GM13977 (cell line): ENCODE results near the gene YTHDF1.

Experiments used
- DNase-seq: peaks from one replicate; pipeline ENCODE4 v3.0.0; 2012; ENCODE audit warnings: low spot score
- in situ Hi-C: fragments of 300-500 bp; cut with MboI; formaldehyde crosslinking; loops from one replicate; pipeline ENCODE4 v1.12.0; 2022; ENCODE audit warnings: low sequenced_read_pairs, low pct_unique_long_range_greater_than_20kb, mixed read lengths, inconsistent platforms; ENCODE audit not compliant: unreplicated experiment
- TF ChIP-seq, protein P1 (sequence below): IDR thresholded peaks from 2 replicates; pipeline ENCODE4 v1.5.1; 2012; ENCODE audit warnings: mild to moderate bottlenecking, control low read depth; ENCODE audit not compliant: insufficient read depth; ENCODE audit errors: extremely low read depth, missing control alignments

YTHDF1 gene

DNA sequence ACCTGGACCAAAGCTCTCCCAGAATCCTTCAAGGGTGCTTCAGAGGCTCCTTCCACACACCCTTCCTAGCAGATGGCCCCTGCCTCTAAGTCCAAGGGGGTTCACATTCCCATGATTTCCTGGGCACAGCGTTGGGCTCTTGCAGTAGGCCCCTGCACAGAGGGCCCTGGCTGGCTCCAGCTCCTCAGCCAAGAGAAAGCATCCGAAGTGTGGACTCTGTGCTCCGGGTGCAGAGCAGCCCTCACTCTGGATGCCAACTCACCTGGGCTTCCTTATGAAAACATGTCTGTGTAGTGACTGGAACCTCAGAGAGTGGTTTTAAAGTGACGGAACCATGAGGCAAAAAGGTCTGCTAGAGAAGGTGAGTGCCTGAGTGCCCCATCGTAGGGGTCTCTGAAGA, 11.6 kb downstream of the YTHDF1 start:
- TF ChIP-seq, protein P1, sequence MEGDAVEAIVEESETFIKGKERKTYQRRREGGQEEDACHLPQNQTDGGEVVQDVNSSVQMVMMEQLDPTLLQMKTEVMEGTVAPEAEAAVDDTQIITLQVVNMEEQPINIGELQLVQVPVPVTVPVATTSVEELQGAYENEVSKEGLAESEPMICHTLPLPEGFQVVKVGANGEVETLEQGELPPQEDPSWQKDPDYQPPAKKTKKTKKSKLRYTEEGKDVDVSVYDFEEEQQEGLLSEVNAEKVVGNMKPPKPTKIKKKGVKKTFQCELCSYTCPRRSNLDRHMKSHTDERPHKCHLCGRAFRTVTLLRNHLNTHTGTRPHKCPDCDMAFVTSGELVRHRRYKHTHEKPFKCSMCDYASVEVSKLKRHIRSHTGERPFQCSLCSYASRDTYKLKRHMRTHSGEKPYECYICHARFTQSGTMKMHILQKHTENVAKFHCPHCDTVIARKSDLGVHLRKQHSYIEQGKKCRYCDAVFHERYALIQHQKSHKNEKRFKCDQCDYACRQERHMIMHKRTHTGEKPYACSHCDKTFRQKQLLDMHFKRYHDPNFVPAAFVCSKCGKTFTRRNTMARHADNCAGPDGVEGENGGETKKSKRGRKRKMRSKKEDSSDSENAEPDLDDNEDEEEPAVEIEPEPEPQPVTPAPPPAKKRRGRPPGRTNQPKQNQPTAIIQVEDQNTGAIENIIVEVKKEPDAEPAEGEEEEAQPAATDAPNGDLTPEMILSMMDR = no peak
- no peak for DNase-seq
- in situ Hi-C loops = no loop called here

GRCh38 chr20:63202811-63203526, 13.0 kb downstream of the YTHDF1 start:
- no peak for DNase-seq
- in situ Hi-C loops = no loop called here
- TF ChIP-seq, protein P1 = no peak

DNA sequence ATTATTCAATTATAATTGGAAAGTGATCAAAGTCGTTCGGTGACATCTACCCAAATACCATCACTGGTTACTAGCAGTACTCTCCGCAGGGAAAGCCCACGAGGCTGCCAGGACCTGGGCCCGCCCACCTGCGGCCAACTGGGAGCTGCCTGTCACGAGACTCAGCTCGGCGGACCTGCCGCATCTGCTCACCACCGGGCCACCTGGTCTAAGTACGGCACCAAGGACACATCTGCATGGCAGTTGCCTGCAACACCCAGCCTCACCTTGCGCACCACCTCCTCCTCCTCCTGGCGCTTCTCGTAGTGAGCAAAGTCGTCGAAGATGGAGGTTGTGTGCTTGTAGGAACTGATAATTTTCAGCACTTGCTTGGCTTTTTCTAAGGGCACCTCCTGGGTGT, 13.9 kb downstream of the YTHDF1 start:
- TF ChIP-seq, protein P1 = no peak
- no peak for DNase-seq
- in situ Hi-C loops = no loop called here

DNA sequence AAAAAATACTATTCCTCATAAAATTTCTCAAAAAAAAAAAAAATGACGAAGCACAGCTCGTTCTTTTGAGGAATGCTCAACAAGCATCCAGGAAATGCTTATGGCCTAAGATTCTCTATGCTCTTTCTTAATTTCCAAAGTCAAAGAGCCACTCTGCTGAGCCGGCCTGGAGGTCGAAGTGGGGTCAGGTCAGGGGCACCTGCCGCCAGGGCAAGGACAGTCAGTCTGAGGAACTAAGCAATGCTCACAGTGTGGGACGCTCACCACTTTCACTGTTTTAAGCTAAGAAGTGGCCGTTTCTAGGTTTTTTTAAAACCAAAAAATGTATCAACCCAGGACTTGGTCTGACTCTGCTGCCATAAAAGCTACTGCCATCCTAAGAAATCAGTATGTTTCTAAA, 17.3 kb downstream of the YTHDF1 start:
- in situ Hi-C loops = no loop called here
- TF ChIP-seq, protein P1 = no peak
- DNase-seq = no peak

GRCh38 chr20:63196768-63197470, 19.0 kb downstream of the YTHDF1 start:
- in situ Hi-C loops = no loop called here
- TF ChIP-seq, protein P1 = no peak
- no peak for DNase-seq

- DNase-seq = no peak
- in situ Hi-C loops = no loop called here
- TF ChIP-seq, protein P1 = no peak
Measured at GRCh38 chr20:63194797-63195173, 21.1 kb downstream of the YTHDF1 start.
